PC-3 (cell line): ENCODE measurements around the gene ARPIN. TPM values are rescaled to one million over a fixed set of nuclear protein-coding genes. Genes with fewer than 3 reads are reported as not detected.
A peak's percentile ranks its signal among the peaks of the same experiment; 100 is the strongest.
"Not testable (repeated sequence)": the region's sequence is repeated elsewhere in the genome, so short reads cannot be mapped to it uniquely, and the experiment has no call there.

Experiments used
- ATAC-seq: fragments of 200-7000 bp; cut with Tn5 transposase; 2 replicates; pipeline ENCODE4 v1.9.1; 2020; ENCODE audit warnings: mild to moderate bottlenecking, moderate library complexity
- BruUV-seq: library from RNA; stranded (reverse); fragments of 400-500 nt; replicated peaks from 2 replicates; lab custom pipeline; 2021; lab: Mats Ljungman, UMichigan
- CTCF ChIA-PET: fragments of 300-600 bp; sonication (Branson Sonifier 250); formaldehyde crosslinking; loops from one replicate; lab custom pipeline; 2022; ENCODE audit warnings: antibody characterized with exemption; lab: Charles Lee
- POLR2A ChIA-PET: fragments of 300-600 bp; sonication (Branson Sonifier 250); formaldehyde crosslinking; loops from one replicate; lab custom pipeline; 2022; ENCODE audit warnings: antibody characterized with exemption; ENCODE audit not compliant: unreplicated experiment; lab: Charles Lee
- DNase-seq: peaks from one replicate; pipeline ENCODE4 v3.0.0-alpha.2; 2015
- H2AFZ ChIP-seq: fragments of 300-600 bp; sonication (generic); 2 replicates; pipeline ENCODE4 v1.6.0; 2016; ENCODE audit warnings: antibody characterized with exemption, low read length
- H3F3A ChIP-seq: fragments of 300-600 bp; sonication (generic); one replicate; pipeline ENCODE4 v1.6.0; 2017; ENCODE audit warnings: antibody characterized with exemption, low read length, control low read depth, mild to moderate bottlenecking; ENCODE audit not compliant: unreplicated experiment
- H3K27ac ChIP-seq: fragments of 300-600 bp; sonication (generic); 2 replicates; pipeline ENCODE4 v1.5.1; 2016; ENCODE audit warnings: mild to moderate bottlenecking, low read length
- H3K27me3 ChIP-seq: fragments of 300-600 bp; sonication (generic); 2 replicates; pipeline ENCODE4 v1.6.1; 2016; ENCODE audit warnings: low read length, mixed read lengths
- H3K36me3 ChIP-seq: fragments of 300-600 bp; sonication (generic); 2 replicates; pipeline ENCODE4 v1.6.1; 2016; ENCODE audit warnings: low read depth, mixed run types, low read length, mixed read lengths
- H3K4me1 ChIP-seq: fragments of 300-600 bp; sonication (generic); 2 replicates; pipeline ENCODE4 v1.5.1; 2016; ENCODE audit warnings: low read length; ENCODE audit not compliant: insufficient read depth
- H3K4me2 ChIP-seq: fragments of 300-600 bp; sonication (generic); 2 replicates; pipeline ENCODE4 v1.6.0; 2016; ENCODE audit warnings: low read length
- H3K4me3 ChIP-seq: fragments of 300-600 bp; sonication (generic); 2 replicates; pipeline ENCODE4 v1.5.1; 2016; ENCODE audit warnings: mild to moderate bottlenecking, low read length, mixed read lengths
- H3K79me2 ChIP-seq: fragments of 300-600 bp; sonication (generic); 2 replicates; pipeline ENCODE4 v1.6.1; 2017; ENCODE audit warnings: low read length, mixed read lengths
- H3K9ac ChIP-seq: fragments of 300-600 bp; sonication (generic); 2 replicates; pipeline ENCODE4 v1.6.0; 2016; ENCODE audit warnings: mild to moderate bottlenecking, low read length
- H3K9me2 ChIP-seq: fragments of 300-600 bp; sonication (generic); replicated peaks from 2 replicates; pipeline ENCODE4 v1.6.1; 2016; ENCODE audit warnings: mixed run types, low read length, mixed read lengths
- H3K9me3 ChIP-seq: fragments of 300-600 bp; sonication (generic); 2 replicates; pipeline ENCODE4 v1.6.1; 2016; ENCODE audit warnings: low read length, mixed read lengths
- H4K20me1 ChIP-seq: fragments of 300-600 bp; sonication (generic); 2 replicates; pipeline ENCODE4 v1.6.1; 2016; ENCODE audit warnings: low read length, mixed read lengths
- CTCF ChIP-seq: fragments of 300-600 bp; sonication (generic); conservative IDR thresholded peaks from 2 replicates; pipeline ENCODE4 v1.5.1; 2017; ENCODE audit warnings: antibody characterized with exemption, low read depth, mild to moderate bottlenecking, low read length
- EZH2 ChIP-seq: fragments of 300-600 bp; sonication (generic); IDR thresholded peaks from one replicate; pipeline ENCODE4 v1.6.1; 2017; ENCODE audit warnings: antibody characterized with exemption, mild to moderate bottlenecking, low read length; ENCODE audit not compliant: unreplicated experiment
- EZH2phosphoT487 ChIP-seq: fragments of 300-600 bp; sonication (generic); IDR thresholded peaks from 2 replicates; pipeline ENCODE4 v1.6.1; 2018; ENCODE audit warnings: mild to moderate bottlenecking, antibody characterized with exemption, low read length, borderline replicate concordance
- intact Hi-C: fragments of 100-400 bp; cut with micrococcal nuclease; formaldehyde crosslinking; loops from 2 replicates; pipeline ENCODE4 v1.9.0; 2023
- total RNA-seq: library from RNA; depleted of rRNA; stranded (reverse); fragments of >200 nt; gene quantifications from 2 replicates; pipeline ENCODE4 v1.2.3, GENCODE V29; 2014

The ARPIN gene
- total RNA-seq, 1 experiment from 2014 or later = 8.0 TPM

GRCh38 chr15:89870688-89871288, 42.0 kb downstream of the ARPIN start:
- ChIA-PET CTCF (no interaction called here), POLR2A (no interaction called here)
- H3K27me3 ChIP-seq = no peaks in the 10 kb centered on the region
- no peaks in the 10 kb centered on the region for H3K79me2 ChIP-seq
- H4K20me1 ChIP-seq = no peaks in the 10 kb centered on the region
- intact Hi-C loops = no loop called here
- no peak for TF ChIP-seq EZH2phosphoT487
- TF ChIP-seq EZH2 = no peak
- no peak for TF ChIP-seq CTCF
- H3F3A ChIP-seq = peaks cover 4% of the 10 kb centered on the region
- H3K9ac ChIP-seq = 0 out of 2 replicates have a peak overlapping the region, but pooled peaks have one; percentile 21
- H3K36me3 ChIP-seq = peaks cover 36% of the 10 kb centered on the region
- H3K4me1 ChIP-seq = peaks cover 8% of the 10 kb centered on the region; the same call in 1 of the 2 replicates
- peak overlapping the region; percentile 46 for H3K27ac ChIP-seq
- no peaks in the 10 kb centered on the region for H3K9me2 ChIP-seq
- no peak overlapping the region for H3K4me2 ChIP-seq
- H3K9me3 ChIP-seq = no peaks in the 10 kb centered on the region
- BruUV-seq = TSS peak; percentile 12
- no peak overlapping the region for H3K4me3 ChIP-seq
- no peak for ATAC-seq
- DNase-seq = peak; percentile 11
- no peak overlapping the region for H2AFZ ChIP-seq

GRCh38 chr15:89870006-89870405, 42.7 kb downstream of the ARPIN start:
- Histone ChIP-seq H3F3A (peaks cover 4% of the 10 kb centered on the region), H3K4me1 (peaks cover 3% of the 10 kb centered on the region; the same call in 1 of the 2 replicates), H3K9me2 (no peaks in the 10 kb centered on the region), H3K36me3 (peaks cover 33% of the 10 kb centered on the region), H3K79me2 (no peaks in the 10 kb centered on the region), H3K4me2 (no peak overlapping the region), H3K9ac (no peak overlapping the region), H3K27me3 (no peaks in the 10 kb centered on the region), H4K20me1 (no peaks in the 10 kb centered on the region), H3K4me3 (no peak overlapping the region), H3K9me3 (no peaks in the 10 kb centered on the region), H2AFZ (no peak overlapping the region), H3K27ac (no peak overlapping the region)
- BruUV-seq = no TSS peak
- CTCF ChIA-PET = interaction anchor here (0.6 kb wide), 1 partner anchor 97 kb away, joined by 7 read pairs; no protein-coding TSS in a partner anchor
- POLR2A ChIA-PET = no interaction called here
- no peak for DNase-seq
- TF ChIP-seq EZH2 (no peak), CTCF (no peak), EZH2phosphoT487 (no peak)
- no peak for ATAC-seq
- intact Hi-C loops = no loop called here

GRCh38 chr15:89869490-89869889, 43.3 kb downstream of the ARPIN start:
- H3K9me2 ChIP-seq, POLR2A ChIA-PET, H3K27ac ChIP-seq, H3K4me3 ChIP-seq, H3K9ac ChIP-seq, H3K4me2 ChIP-seq, H3F3A ChIP-seq, BruUV-seq, H2AFZ ChIP-seq, H3K9me3 ChIP-seq, ATAC-seq, H3K27me3 ChIP-seq, H3K79me2 ChIP-seq, intact Hi-C loops, H4K20me1 ChIP-seq, DNase-seq, H3K4me1 ChIP-seq: not testable (repeated sequence)
- H3K36me3 ChIP-seq = peaks cover 33% of the 10 kb centered on the region
- CTCF ChIA-PET = interaction anchor here (0.6 kb wide), 1 partner anchor 96 kb away, joined by 7 read pairs; no protein-coding TSS in a partner anchor
